ENCODE data around the gene RMRP. TPM values are rescaled to one million over a fixed set of nuclear protein-coding genes. Genes with fewer than 3 reads are reported as not detected.

Gene RMRP
- polyA plus RNA-seq, 2 donors: 3.3 to 333 TPM

DNA sequence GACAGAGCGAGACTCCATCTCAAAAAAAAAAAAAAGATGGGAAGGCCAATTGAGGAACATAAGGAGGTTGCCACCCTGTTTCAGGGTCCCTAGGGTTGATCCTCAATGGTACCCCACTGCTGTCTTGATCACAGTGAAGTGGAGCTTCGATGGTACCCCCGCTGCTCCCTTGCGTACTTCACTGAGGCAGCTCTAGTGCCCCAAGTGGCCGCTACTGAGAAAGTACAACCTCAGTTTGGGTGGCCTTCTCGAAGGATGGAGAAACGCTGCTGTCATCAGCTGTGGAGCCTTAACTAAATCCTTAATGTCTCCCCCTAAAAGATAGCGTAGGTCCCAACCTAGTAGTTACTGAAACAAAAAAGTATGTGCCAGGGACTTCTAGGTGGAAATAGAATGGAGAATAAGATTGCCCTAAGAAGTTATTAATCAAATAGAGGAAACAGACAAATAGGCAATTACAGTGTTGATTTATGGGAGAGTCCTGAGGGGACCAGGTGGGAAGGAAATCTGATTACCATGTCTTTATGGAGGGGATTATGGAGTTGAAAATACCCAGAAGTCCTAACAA is 46.5 kb downstream of the RMRP start:
- H3K4me3 ChIP-seq (ENCODE audit: low read depth in 1 of 2, low read length in 2 of 2): no peak overlapping the region
- H3K4me1 ChIP-seq (ENCODE audit: control insufficient read depth in 2 of 2, insufficient read depth in 2 of 2, low read length in 1 of 2): peaks cover 0 to 5% of the 10 kb centered on the region in 2 donors
- 19 to 20% methylated on average over 8 of the region's 8 CpGs for WGBS, 2 donors
- H3K27me3 ChIP-seq (ENCODE audit: control insufficient read depth in 1 of 2, insufficient read depth in 2 of 2, low read length in 2 of 2): no peaks in the 10 kb centered on the region
- peaks cover 0 to 21% of the 10 kb centered on the region in 2 donors for H3K36me3 ChIP-seq (ENCODE audit: control insufficient read depth in 2 of 2, insufficient read depth in 2 of 2, low read length in 1 of 2)
- no peaks in the 10 kb centered on the region for H3K9me3 ChIP-seq (ENCODE audit: control insufficient read depth in 2 of 2, insufficient read depth in 1 of 2, low read depth in 1 of 2, low read length in 1 of 2)
- no peak overlapping the region for H3K27ac ChIP-seq (ENCODE audit: low read depth in 2 of 2, low read length in 1 of 2)

GRCh38 chr9:35609820-35610163 is 48.0 kb downstream of the RMRP start:
- H3K4me1 ChIP-seq (ENCODE audit: control insufficient read depth in 2 of 2, insufficient read depth in 2 of 2, low read length in 1 of 2): peaks cover 0 to 6% of the 10 kb centered on the region in 2 donors
- H3K27ac ChIP-seq (ENCODE audit: low read depth in 2 of 2, low read length in 1 of 2): no peak overlapping the region
- no peaks in the 10 kb centered on the region for H3K9me3 ChIP-seq (ENCODE audit: control insufficient read depth in 2 of 2, insufficient read depth in 1 of 2, low read depth in 1 of 2, low read length in 1 of 2)
- no peak overlapping the region for H3K4me3 ChIP-seq (ENCODE audit: low read depth in 1 of 2, low read length in 2 of 2)
- H3K36me3 ChIP-seq (ENCODE audit: control insufficient read depth in 2 of 2, insufficient read depth in 2 of 2, low read length in 1 of 2): peaks cover 0 to 21% of the 10 kb centered on the region in 2 donors
- H3K27me3 ChIP-seq (ENCODE audit: control insufficient read depth in 1 of 2, insufficient read depth in 2 of 2, low read length in 2 of 2): no peaks in the 10 kb centered on the region
- 82 to 83% methylated on average over 13 of the region's 13 CpGs for WGBS, 2 donors

DNA sequence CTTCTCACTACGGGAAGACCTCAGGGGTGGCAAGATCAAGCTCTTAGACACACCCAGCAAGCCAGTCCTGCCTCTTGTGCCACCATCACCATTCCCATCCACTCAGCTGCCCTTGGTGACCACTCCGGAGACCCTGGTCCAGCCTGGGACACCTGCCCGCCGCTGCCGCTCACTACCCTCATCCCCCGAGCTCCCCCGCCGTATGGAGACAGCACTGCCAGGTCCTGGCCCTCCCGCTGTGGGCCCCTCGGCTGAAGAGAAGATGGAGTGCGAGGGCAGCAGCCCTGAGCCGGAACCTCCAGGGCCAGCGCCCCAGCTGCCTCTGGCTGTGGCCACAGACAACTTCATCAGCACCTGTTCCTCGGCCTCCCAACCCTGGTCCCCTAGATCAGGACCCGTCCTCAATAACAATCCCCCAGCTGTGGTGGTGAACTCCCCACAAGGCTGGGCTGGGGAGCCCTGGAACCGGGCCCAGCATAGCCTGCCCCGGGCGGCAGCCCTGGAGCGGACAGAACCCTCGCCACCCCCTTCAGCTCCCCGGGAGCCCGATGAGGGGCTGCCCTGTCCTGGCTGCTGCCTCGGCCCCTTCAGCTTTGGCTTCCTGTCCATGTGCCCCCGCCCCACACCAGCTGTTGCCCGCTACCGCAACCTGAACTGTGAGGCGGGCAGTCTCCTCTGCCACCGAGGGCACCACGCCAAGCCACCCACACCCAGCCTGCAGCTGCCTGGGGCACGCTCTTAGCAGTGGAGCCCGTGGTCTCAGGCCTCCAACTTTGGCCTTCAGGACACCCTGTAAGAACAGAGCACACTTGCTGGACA is 48.6 kb downstream of the RMRP start:
- 85 to 89% methylated on average over 31 of the region's 31 CpGs for WGBS, 2 donors
- Histone ChIP-seq H3K4me1 (ENCODE audit: control insufficient read depth in 2 of 2, insufficient read depth in 2 of 2, low read length in 1 of 2) (peaks cover 0 to 6% of the 10 kb centered on the region in 2 donors), H3K4me3 (ENCODE audit: low read depth in 1 of 2, low read length in 2 of 2) (no peak overlapping the region), H3K9me3 (ENCODE audit: control insufficient read depth in 2 of 2, insufficient read depth in 1 of 2, low read depth in 1 of 2, low read length in 1 of 2) (no peaks in the 10 kb centered on the region), H3K27me3 (ENCODE audit: control insufficient read depth in 1 of 2, insufficient read depth in 2 of 2, low read length in 2 of 2) (no peaks in the 10 kb centered on the region), H3K27ac (ENCODE audit: low read depth in 2 of 2, low read length in 1 of 2) (no peak overlapping the region), H3K36me3 (ENCODE audit: control insufficient read depth in 2 of 2, insufficient read depth in 2 of 2, low read length in 1 of 2) (peaks cover 0 to 21% of the 10 kb centered on the region in 2 donors)

GRCh38 chr9:35608221-35608620 is 49.6 kb downstream of the RMRP start:
- 85 to 87% methylated on average over 7 of the region's 7 CpGs for WGBS, 2 donors
- Histone ChIP-seq H3K4me3 (ENCODE audit: low read depth in 1 of 2, low read length in 2 of 2) (no peak overlapping the region), H3K4me1 (ENCODE audit: control insufficient read depth in 2 of 2, insufficient read depth in 2 of 2, low read length in 1 of 2) (peaks cover 0 to 6% of the 10 kb centered on the region in 2 donors), H3K9me3 (ENCODE audit: control insufficient read depth in 2 of 2, insufficient read depth in 1 of 2, low read depth in 1 of 2, low read length in 1 of 2) (no peaks in the 10 kb centered on the region), H3K27ac (ENCODE audit: low read depth in 2 of 2, low read length in 1 of 2) (no peak overlapping the region), H3K36me3 (ENCODE audit: control insufficient read depth in 2 of 2, insufficient read depth in 2 of 2, low read length in 1 of 2) (peaks cover 0 to 21% of the 10 kb centered on the region in 2 donors), H3K27me3 (ENCODE audit: control insufficient read depth in 1 of 2, insufficient read depth in 2 of 2, low read length in 2 of 2) (no peaks in the 10 kb centered on the region)

Other genes starting within 250 kb of the RMRP start
- gene RUSC2, start 167.9 kb downstream of the RMRP start, polyA plus RNA-seq: 10 to 100 TPM in 1 of 2 donors, 1 to 10 TPM in 1; 7.3 to 27.2 TPM
- 10 to 100 TPM; 15.3 to 22.7 TPM for gene TESK1, start 52.8 kb downstream of the RMRP start, polyA plus RNA-seq
- gene CD72, start 39.6 kb downstream of the RMRP start, polyA plus RNA-seq: under 1 TPM; 0.26 to 0.29 TPM
- under 1 TPM; 0.75 to 0.88 TPM for gene SIT1, start 7.1 kb downstream of the RMRP start, polyA plus RNA-seq
- 10 to 100 TPM; 17.3 to 21.1 TPM for gene CCDC107, start 273 bp upstream of the RMRP start, polyA plus RNA-seq
- 1 to 10 TPM; 2.4 to 4.0 TPM for gene ARHGEF39, start 7.2 kb upstream of the RMRP start, polyA plus RNA-seq
- gene CA9, start 15.9 kb upstream of the RMRP start, polyA plus RNA-seq: under 1 TPM; 0.18 to 0.94 TPM
- 1,000 to 10,000 TPM; 1,007 to 1,288 TPM for gene TPM2, start 31.9 kb upstream of the RMRP start, polyA plus RNA-seq
- 10 to 100 TPM; 53.2 to 89.5 TPM for gene TLN1, start 74.2 kb upstream of the RMRP start, polyA plus RNA-seq
- 10 to 100 TPM; 10.5 to 13.6 TPM for gene CREB3, start 74.6 kb upstream of the RMRP start, polyA plus RNA-seq
- 10 to 100 TPM; 26.7 to 45.8 TPM for gene GBA2, start 91.2 kb upstream of the RMRP start, polyA plus RNA-seq
- gene RGP1, start 91.3 kb upstream of the RMRP start, polyA plus RNA-seq: 1 to 10 TPM; 5.3 to 6.3 TPM
- gene MSMP, start 96.3 kb upstream of the RMRP start, polyA plus RNA-seq: under 1 TPM in 1 of 2 donors, not detected in 1; 0.06 TPM
- 1 to 10 TPM; 3.8 to 5.1 TPM for gene NPR2, start 133.6 kb upstream of the RMRP start, polyA plus RNA-seq
- under 1 TPM; 0.52 to 0.57 TPM for gene SPAG8, start 154.2 kb upstream of the RMRP start, polyA plus RNA-seq
- gene HINT2, start 157.0 kb upstream of the RMRP start, polyA plus RNA-seq: 10 to 100 TPM; 43.1 to 45.0 TPM
- not detected for gene FAM221B, start 170.7 kb upstream of the RMRP start, polyA plus RNA-seq
- 1 to 10 TPM; 2.2 to 3.0 TPM for gene TMEM8B, start 171.2 kb upstream of the RMRP start, polyA plus RNA-seq
- not detected for gene OR13J1, start 212.4 kb upstream of the RMRP start, polyA plus RNA-seq
- gene HRCT1, start 248.2 kb upstream of the RMRP start, polyA plus RNA-seq: under 1 TPM; 0.61 to 0.94 TPM